HEK293T (cell line): ENCODE data around the gene EPHB1.

Experiments used
- CTBP1 ChIP-seq: fragments of 450-650 bp; IDR thresholded peaks from 2 replicates; pipeline ENCODE4 v1.6.1; 2016; ENCODE audit warnings: borderline replicate concordance
- FOXA1 ChIP-seq: fragments of 450-650 bp; IDR thresholded peaks from 2 replicates; pipeline ENCODE4 v1.6.1; 2016; ENCODE audit warnings: mild to moderate bottlenecking
- LEF1 ChIP-seq: fragments of 450-650 bp; IDR thresholded peaks from 2 replicates; pipeline ENCODE4 v1.6.1; 2017; ENCODE audit warnings: mild to moderate bottlenecking, borderline replicate concordance
- NFRKB ChIP-seq: fragments of 450-650 bp; IDR thresholded peaks from 2 replicates; pipeline ENCODE4 v1.6.1; 2016; ENCODE audit warnings: mild to moderate bottlenecking, moderate library complexity
- TARDBP ChIP-seq: fragments of 450-650 bp; IDR thresholded peaks from 2 replicates; pipeline ENCODE4 v1.6.1; 2016

DNA sequence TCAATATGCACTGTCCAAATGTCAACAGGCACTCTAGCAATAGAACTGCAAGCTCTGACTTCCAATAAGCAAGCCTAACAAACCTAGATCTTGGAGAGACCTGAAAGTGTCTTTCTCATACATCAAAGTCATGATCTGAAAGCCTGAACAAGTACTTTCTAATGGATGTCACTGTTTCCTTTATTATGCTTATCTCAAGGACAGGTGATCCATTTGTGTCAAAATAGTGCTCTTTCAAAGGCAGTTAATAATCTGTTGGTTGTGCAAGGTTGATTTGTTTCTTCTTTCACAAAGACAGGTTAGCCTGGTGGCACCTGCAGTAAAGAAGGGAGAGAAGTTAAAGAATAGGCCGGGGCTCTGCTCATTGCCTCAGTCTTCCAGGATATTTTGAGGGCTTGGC lies 146.8 kb downstream of the EPHB1 start:
- TF ChIP-seq NFRKB (no peak), CTBP1 (no peak), FOXA1 (no peak), LEF1 (no peak), TARDBP (no peak)
